Endothelial cell of umbilical vein (primary cell): ENCODE results near the gene SLC27A6. TPM values are rescaled to one million over a fixed set of nuclear protein-coding genes. Genes with fewer than 3 reads are reported as not detected.

Source experiments
- BruUV-seq: library from RNA; stranded (reverse); fragments of 400-500 nt; replicated peaks from 2 replicates; lab custom pipeline; 2021; lab: Mats Ljungman, UMichigan
- CTCF ChIA-PET: fragments of 300-600, 350-600 bp; sonication (Branson Sonifier 250); formaldehyde crosslinking; loops from one replicate; lab custom pipeline; 2021; ENCODE audit warnings: antibody characterized with exemption, inconsistent platforms; lab: Charles Lee
- POLR2A ChIA-PET: fragments of 300-600, 350-600 bp; sonication (Branson Sonifier 250); formaldehyde crosslinking; loops from one replicate; lab custom pipeline; 2021; ENCODE audit warnings: antibody characterized with exemption, inconsistent platforms; lab: Charles Lee
- DNase-seq: peaks from one replicate; pipeline ENCODE4 v3.0.0-alpha.2; 2011; ENCODE audit warnings: low read depth, low spot score
- FAIRE-seq: peaks from 2 replicates; lab custom pipeline; 2011; peaks lifted over from hg19 to GRCh38; lab: Jason Lieb, UNC
- H2AFZ ChIP-seq: 2 replicates; pipeline ENCODE4 v1.6.0; 2012; ENCODE audit warnings: low read depth, low read length, control low read depth, inconsistent platforms
- H3K27ac ChIP-seq: 2 replicates; pipeline ENCODE4 v1.5.1; 2011; ENCODE audit warnings: low read depth, mild to moderate bottlenecking, control low read depth, low read length, moderate library complexity; ENCODE audit not compliant: insufficient read depth
- H3K27me3 ChIP-seq, 2 experiments: 2 replicates each; pipeline versions ENCODE4 v1.6.0 to v1.6.1; 2011; ENCODE audit warnings: low read length in 2 of 2, mixed read lengths in 1 of 2; ENCODE audit not compliant: control insufficient read depth in 2 of 2, insufficient read depth in 2 of 2
- H3K36me3 ChIP-seq, 2 experiments: 2 replicates in 1 of 2; 3 replicates in 1 of 2; pipeline ENCODE4 v1.5.1; 2011; ENCODE audit warnings: low read length in 2 of 2, mild to moderate bottlenecking in 1 of 2, moderate library complexity in 1 of 2; ENCODE audit not compliant: control insufficient read depth in 2 of 2, insufficient read depth in 2 of 2; ENCODE audit errors: extremely low read depth in 1 of 2
- H3K4me1 ChIP-seq: 3 replicates; pipeline ENCODE4 v1.5.1; 2011; ENCODE audit warnings: mild to moderate bottlenecking, low read length; ENCODE audit not compliant: control insufficient read depth, insufficient read depth; ENCODE audit errors: extremely low read depth
- H3K4me2 ChIP-seq: 2 replicates; pipeline ENCODE4 v1.6.1; 2011; ENCODE audit warnings: low read length, control low read depth, mixed read lengths; ENCODE audit not compliant: insufficient read depth
- H3K4me3 ChIP-seq, 3 experiments: fragments of 200-600 bp in 1 of 3; sonication (generic), shearing (Covaris generic) in 1 of 3; replicated peaks in 1 of 3; 2 replicates each; pipeline ENCODE4 v1.5.1; 2011 to 2016; ENCODE audit warnings: control low read depth in 3 of 3, low read length in 3 of 3, mild to moderate bottlenecking in 2 of 3, inconsistent platforms in 1 of 3, low read depth in 1 of 3, moderate library complexity in 1 of 3; ENCODE audit not compliant: insufficient read depth in 1 of 3
- H3K79me2 ChIP-seq: 2 replicates; pipeline ENCODE4 v1.6.0; 2012; ENCODE audit warnings: low read length, inconsistent platforms; ENCODE audit not compliant: control insufficient read depth, insufficient read depth
- H3K9ac ChIP-seq: replicated peaks from 2 replicates; pipeline ENCODE3; 2011; ENCODE audit warnings: low read length, control low read depth; ENCODE audit not compliant: insufficient read depth; ENCODE audit errors: extremely low read depth
- H3K9me1 ChIP-seq: replicated peaks from 3 replicates; pipeline ENCODE4 v1.6.0; 2011; ENCODE audit warnings: mild to moderate bottlenecking, low read length; ENCODE audit not compliant: control insufficient read depth, insufficient read depth; ENCODE audit errors: extremely low read depth
- H3K9me3 ChIP-seq: replicated peaks from 2 replicates; pipeline ENCODE4 v1.5.1; 2012; ENCODE audit warnings: low read length, inconsistent platforms; ENCODE audit not compliant: control insufficient read depth, insufficient read depth
- H4K20me1 ChIP-seq: replicated peaks from 2 replicates; pipeline ENCODE3; 2011; ENCODE audit warnings: mild to moderate bottlenecking, low read length; ENCODE audit not compliant: control insufficient read depth, insufficient read depth; ENCODE audit errors: extremely low read depth
- EZH2 ChIP-seq: IDR thresholded peaks from 2 replicates; pipeline ENCODE4 v1.6.1; 2012; ENCODE audit warnings: borderline replicate concordance, low read depth, mild to moderate bottlenecking, moderate library complexity, low read length, inconsistent platforms; ENCODE audit not compliant: severe bottlenecking
- FOS ChIP-seq: IDR thresholded peaks from 2 replicates; pipeline ENCODE4 v1.6.1; 2011; ENCODE audit warnings: mild to moderate bottlenecking, low read length, moderate library complexity, borderline replicate concordance; ENCODE audit not compliant: insufficient read depth
- GATA2 ChIP-seq: IDR thresholded peaks from 2 replicates; pipeline ENCODE4 v1.7.0; 2011; ENCODE audit warnings: low read depth, mild to moderate bottlenecking, moderate library complexity, mixed read lengths, low read length; ENCODE audit not compliant: insufficient read length, insufficient read depth
- JUN ChIP-seq: IDR thresholded peaks from 2 replicates; pipeline ENCODE4 v1.6.1; 2011; ENCODE audit warnings: borderline replicate concordance, low read depth; ENCODE audit not compliant: insufficient read length, insufficient read depth
- MYC ChIP-seq: IDR thresholded peaks from one replicate; pipeline ENCODE4 v1.6.1; 2011; ENCODE audit warnings: mild to moderate bottlenecking, low read depth, low read length
- POLR2A ChIP-seq: IDR thresholded peaks from 2 replicates; pipeline ENCODE4 v1.6.1; 2012; ENCODE audit warnings: low read depth, mild to moderate bottlenecking, control low read depth, low read length
- POLR2AphosphoS5 ChIP-seq: IDR thresholded peaks from 2 replicates; pipeline ENCODE4 v1.6.1; 2012; ENCODE audit warnings: low read depth, mild to moderate bottlenecking, control low read depth, low read length, moderate library complexity; ENCODE audit not compliant: insufficient read depth
- dilution Hi-C: fragments of 300-500 bp; cut with MboI; formaldehyde crosslinking; loops from one replicate; pipeline ENCODE4 v1.15.0; 2019; ENCODE audit warnings: low sequenced_read_pairs; ENCODE audit not compliant: extremely low pct_ligation_motif_present
- intact Hi-C: fragments of 100-400 bp; cut with micrococcal nuclease; formaldehyde crosslinking; loops from one replicate; pipeline ENCODE4 v1.10.0; 2022
- polyA plus RNA-seq, 4 experiments: library from polyadenylated mRNA; depleted of rRNA in 3 of 4; stranded (reverse) in 3 of 4; unstranded in 1 of 4; fragments of >200 nt; gene quantifications; 2 replicates each; pipeline versions ENCODE4 v1.2.1 to v1.2.3, GENCODE V29; 2011 to 2012; ENCODE audit warnings: missing spikeins in 1 of 4
- total RNA-seq: library from RNA; stranded (reverse); gene quantifications from 2 replicates; pipeline ENCODE4 v1.2.3, GENCODE V29; 2021
- TF ChIP-seq, protein P1 (sequence below): IDR thresholded peaks from 2 replicates; pipeline ENCODE4 v1.6.1; 2011; ENCODE audit not compliant: insufficient read depth, insufficient read length
- TF ChIP-seq, protein P2 (sequence below), 2 donors: IDR thresholded peaks; 1 replicate in 1 of 2; 2 replicates in 1 of 2; pipeline ENCODE4 v1.5.1; 2011; ENCODE audit warnings: low read length in 2 of 2, mild to moderate bottlenecking in 2 of 2, moderate library complexity in 2 of 2, control low read depth in 1 of 2, inconsistent platforms in 1 of 2, low read depth in 1 of 2; ENCODE audit not compliant: insufficient read depth in 1 of 2; ENCODE audit errors: extremely low read depth in 1 of 2

SLC27A6 gene
- total and polyA plus RNA-seq, 2 donors (not counting 3 experiments of a cell fraction or from before 2014, with no cell fraction given): 0.10 TPM; not detected in 1

DNA sequence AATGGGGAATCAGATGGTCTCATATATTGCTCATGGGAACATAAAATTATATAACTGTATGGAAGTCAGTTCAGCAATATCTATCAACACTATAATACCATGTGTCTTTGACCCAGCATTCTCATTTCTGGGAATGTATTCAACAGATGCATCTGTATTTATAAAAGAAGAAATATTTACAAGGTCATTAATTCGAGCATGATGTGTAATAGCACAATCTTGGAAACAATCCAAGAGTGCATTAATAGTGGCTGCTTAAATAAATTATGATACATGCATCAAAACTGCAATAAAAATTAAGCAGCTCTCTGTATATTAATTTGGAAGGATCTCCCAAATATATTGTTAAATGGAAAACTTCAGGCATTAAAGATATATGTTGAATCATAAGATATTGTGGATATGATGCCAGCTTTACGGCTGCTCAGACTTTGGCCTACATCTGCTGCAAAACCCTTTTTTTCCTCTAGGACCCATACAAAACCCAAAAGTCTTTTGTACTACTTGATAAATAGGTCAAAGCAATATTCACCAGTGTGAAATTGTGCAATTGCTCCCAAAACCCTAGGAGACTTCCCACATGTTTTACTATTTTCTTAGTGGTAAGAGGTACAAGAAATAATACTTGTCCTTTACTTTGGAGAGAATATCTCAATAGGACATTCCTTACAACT is 84.0 kb downstream of the SLC27A6 start:
- no peaks in the 10 kb centered on the region for H3K79me2 ChIP-seq
- no peaks in the 10 kb centered on the region for H3K4me1 ChIP-seq
- DNase-seq (no peak), FAIRE-seq (no peak)
- dilution Hi-C loops (no loop called here), intact Hi-C loops (no loop called here)
- H2AFZ ChIP-seq: no peak overlapping the region
- H3K36me3 ChIP-seq: no peaks in the 10 kb centered on the region
- TF ChIP-seq POLR2AphosphoS5 (no peak), FOS (no peak), JUN (no peak), GATA2 (no peak), MYC (no peak), POLR2A (no peak)
- TF ChIP-seq, protein P1, sequence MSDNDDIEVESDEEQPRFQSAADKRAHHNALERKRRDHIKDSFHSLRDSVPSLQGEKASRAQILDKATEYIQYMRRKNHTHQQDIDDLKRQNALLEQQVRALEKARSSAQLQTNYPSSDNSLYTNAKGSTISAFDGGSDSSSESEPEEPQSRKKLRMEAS: no peak
- H4K20me1 ChIP-seq: no peaks in the 10 kb centered on the region
- POLR2A ChIA-PET: no interaction called here
- H3K9me3 ChIP-seq: no peaks in the 10 kb centered on the region
- H3K9me1 ChIP-seq: no peaks in the 10 kb centered on the region
- no peak overlapping the region for H3K4me3 ChIP-seq
- no peak overlapping the region for H3K27ac ChIP-seq
- H3K4me2 ChIP-seq: no peak overlapping the region
- no TSS peak for BruUV-seq
- CTCF ChIA-PET: no interaction called here
- no peaks in the 10 kb centered on the region for H3K27me3 ChIP-seq
- H3K9ac ChIP-seq: no peak overlapping the region

DNA sequence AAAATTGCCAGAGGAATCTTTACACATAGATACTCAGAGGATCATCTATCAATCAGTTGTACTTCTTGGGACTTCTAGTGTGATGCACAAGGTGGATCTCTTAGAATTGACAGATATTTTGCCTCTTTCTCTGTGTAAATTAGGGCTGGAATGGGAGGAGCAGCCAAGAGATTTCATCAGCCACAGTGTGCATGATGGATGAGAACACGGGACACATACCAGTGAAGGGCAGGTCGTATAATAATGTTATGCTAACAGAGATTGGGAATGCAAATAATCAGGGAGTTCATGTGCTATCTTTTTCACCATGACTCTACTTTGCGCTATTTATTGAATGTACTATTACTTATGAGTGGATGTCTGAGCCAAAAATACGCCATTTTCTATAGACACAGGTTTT is 86.0 kb downstream of the SLC27A6 start:
- H3K4me2 ChIP-seq: no peak overlapping the region
- H3K9ac ChIP-seq: no peak overlapping the region
- no peaks in the 10 kb centered on the region for H3K9me1 ChIP-seq
- intact Hi-C loops (no loop called here), dilution Hi-C loops (no loop called here)
- H3K4me3 ChIP-seq: no peak overlapping the region
- H3K79me2 ChIP-seq: no peaks in the 10 kb centered on the region
- FAIRE-seq (no peak), DNase-seq (no peak)
- H3K27ac ChIP-seq: no peak overlapping the region
- no peaks in the 10 kb centered on the region for H3K4me1 ChIP-seq
- H2AFZ ChIP-seq: no peak overlapping the region
- H3K9me3 ChIP-seq: no peaks in the 10 kb centered on the region
- no TSS peak for BruUV-seq
- no peaks in the 10 kb centered on the region for H3K36me3 ChIP-seq
- H3K27me3 ChIP-seq: no peaks in the 10 kb centered on the region
- ChIA-PET POLR2A (no interaction called here), CTCF (no interaction called here)
- no peaks in the 10 kb centered on the region for H4K20me1 ChIP-seq
- no peak for TF ChIP-seq MYC
- TF ChIP-seq, protein P1: no peak
- no peak for TF ChIP-seq POLR2AphosphoS5
- no peak for TF ChIP-seq EZH2
- TF ChIP-seq FOS: no peak
- no peak for TF ChIP-seq JUN
- TF ChIP-seq GATA2: no peak
- TF ChIP-seq, protein P2, sequence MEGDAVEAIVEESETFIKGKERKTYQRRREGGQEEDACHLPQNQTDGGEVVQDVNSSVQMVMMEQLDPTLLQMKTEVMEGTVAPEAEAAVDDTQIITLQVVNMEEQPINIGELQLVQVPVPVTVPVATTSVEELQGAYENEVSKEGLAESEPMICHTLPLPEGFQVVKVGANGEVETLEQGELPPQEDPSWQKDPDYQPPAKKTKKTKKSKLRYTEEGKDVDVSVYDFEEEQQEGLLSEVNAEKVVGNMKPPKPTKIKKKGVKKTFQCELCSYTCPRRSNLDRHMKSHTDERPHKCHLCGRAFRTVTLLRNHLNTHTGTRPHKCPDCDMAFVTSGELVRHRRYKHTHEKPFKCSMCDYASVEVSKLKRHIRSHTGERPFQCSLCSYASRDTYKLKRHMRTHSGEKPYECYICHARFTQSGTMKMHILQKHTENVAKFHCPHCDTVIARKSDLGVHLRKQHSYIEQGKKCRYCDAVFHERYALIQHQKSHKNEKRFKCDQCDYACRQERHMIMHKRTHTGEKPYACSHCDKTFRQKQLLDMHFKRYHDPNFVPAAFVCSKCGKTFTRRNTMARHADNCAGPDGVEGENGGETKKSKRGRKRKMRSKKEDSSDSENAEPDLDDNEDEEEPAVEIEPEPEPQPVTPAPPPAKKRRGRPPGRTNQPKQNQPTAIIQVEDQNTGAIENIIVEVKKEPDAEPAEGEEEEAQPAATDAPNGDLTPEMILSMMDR (IDR thresholded peaks at IDR 0.05; ENCODE audit: extremely low read depth in 1 of 2, insufficient read depth in 1 of 2, low read depth in 1 of 2, low read length in 2 of 2): no peak
- TF ChIP-seq POLR2A: no peak
